Activated T-cell treated with anti-CD3 and anti-CD28 coated beads, Interleukin-2, amount 50 U/mL, for 4 hours (primary cell): ENCODE results near the gene PDE10A. TPM values are rescaled to one million over a fixed set of nuclear protein-coding genes. Genes with fewer than 3 reads are reported as not detected.
"Not testable (repeated sequence)": the region's sequence is repeated elsewhere in the genome, so short reads cannot be mapped to it uniquely, and the experiment has no call there.

ENCODE experiments used
- ATAC-seq, 2 donors: fragments of 200-7000 bp; cut with Tn5 transposase; one replicate each; pipeline ENCODE4 v1.10.0; 2021
- DNase-seq: peaks from one replicate; pipeline ENCODE4 v3.0.0-alpha.2; 2020
- H3K27me3 Mint-ChIP-seq: one replicate; pipeline ENCODE4 v1.8.0; 2021; ENCODE audit warnings: low read depth, mixed read lengths
- H3K36me3 Mint-ChIP-seq: one replicate; pipeline ENCODE4 v1.8.0; 2022; ENCODE audit warnings: mixed read lengths; ENCODE audit not compliant: insufficient read depth
- H3K4me1 Mint-ChIP-seq: one replicate; pipeline ENCODE4 v1.8.0; 2021; ENCODE audit warnings: low read depth, mixed read lengths
- H3K4me3 Mint-ChIP-seq: one replicate; pipeline ENCODE4 v1.8.0; 2021; ENCODE audit warnings: mild to moderate bottlenecking, moderate library complexity, mixed read lengths
- H3K9me3 Mint-ChIP-seq: one replicate; pipeline ENCODE4 v1.8.0; 2021; ENCODE audit warnings: mixed read lengths
- total RNA-seq, 3 donors: library from RNA; stranded (reverse); gene quantifications; one replicate each; pipeline ENCODE4 v1.2.1, GENCODE V29; 2021

Gene PDE10A
- total RNA-seq, 3 donors from 2014 or later: 0.03 to 0.08 TPM; not detected in 1

DNA sequence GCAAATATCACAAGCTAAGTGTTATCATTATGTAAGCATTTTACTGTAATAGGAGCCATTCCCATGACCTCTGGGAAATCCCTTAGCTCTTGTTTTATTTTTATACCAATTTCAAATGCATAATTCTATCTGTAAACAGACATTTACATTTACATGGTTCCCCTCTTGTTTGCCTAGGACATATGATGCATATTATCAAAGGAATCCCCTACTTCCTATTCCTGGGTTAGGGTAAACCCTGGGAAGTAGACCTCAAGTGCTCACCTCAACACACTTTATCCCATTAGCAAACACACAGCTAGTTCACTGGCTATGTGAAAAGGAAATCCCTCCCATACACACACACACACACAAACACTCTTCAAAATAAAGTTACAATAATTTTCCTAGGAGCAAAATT is 27.1 kb downstream of the PDE10A start:
- Mint-ChIP-seq H3K4me1 (peaks cover 4% of the 10 kb centered on the region), H3K9me3 (no peaks in the 10 kb centered on the region)

DNA sequence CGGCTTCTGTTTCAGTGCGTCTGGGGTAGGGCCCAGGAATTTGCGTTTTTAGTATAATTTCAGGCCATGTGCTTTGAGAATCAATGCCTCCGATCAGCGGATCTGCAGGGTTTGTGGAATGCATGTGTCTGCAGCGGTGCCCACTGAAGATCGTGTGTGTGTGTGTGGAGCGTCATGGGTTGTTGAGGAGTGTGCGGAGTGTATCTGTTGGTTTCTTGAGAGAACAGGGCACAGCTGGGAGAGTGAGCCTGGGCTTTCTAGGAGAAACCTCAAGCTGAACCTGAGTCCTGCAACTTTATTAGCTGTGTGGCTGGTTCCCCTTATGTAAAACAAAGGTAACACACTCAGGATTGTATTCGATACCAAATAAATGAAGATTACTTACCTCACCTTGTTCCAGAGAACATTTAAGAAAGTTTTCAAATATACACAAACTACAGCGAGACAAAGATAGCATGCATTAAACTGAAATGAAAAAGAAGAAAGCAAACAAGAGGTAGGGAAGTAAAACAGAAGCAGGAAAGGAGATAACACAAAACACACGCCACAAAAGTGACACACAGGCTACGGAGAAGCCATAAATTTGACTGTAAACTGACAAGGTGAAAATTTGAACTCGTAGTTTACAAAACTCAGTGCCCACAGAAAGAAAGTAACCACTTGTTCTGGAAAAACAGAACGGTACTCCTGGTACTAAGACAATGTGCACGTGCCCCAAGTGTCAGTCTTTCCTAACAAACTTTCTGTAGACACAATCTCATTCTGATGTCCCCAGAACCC is 28.8 kb downstream of the PDE10A start:
- no peak for ATAC-seq

More for the DNA sequence above, 27.1 kb downstream of the PDE10A start:
- H3K27me3 Mint-ChIP-seq: peaks cover 6% of the 10 kb centered on the region
- ATAC-seq: no peak
- no peak for DNase-seq
- no peak overlapping the region for H3K4me3 Mint-ChIP-seq
- H3K36me3 Mint-ChIP-seq: no peaks in the 10 kb centered on the region

GRCh38 chr6:165632194-165632593 is 30.8 kb downstream of the PDE10A start:
- H3K4me3 Mint-ChIP-seq: no peak overlapping the region
- no peak for DNase-seq
- H3K4me1 Mint-ChIP-seq: peaks cover 4% of the 10 kb centered on the region
- no peaks in the 10 kb centered on the region for H3K36me3 Mint-ChIP-seq
- ATAC-seq: no peak
- H3K9me3 Mint-ChIP-seq: no peaks in the 10 kb centered on the region
- peaks cover 6% of the 10 kb centered on the region for H3K27me3 Mint-ChIP-seq

More for the DNA sequence above, 28.8 kb downstream of the PDE10A start:
- no peaks in the 10 kb centered on the region for H3K36me3 Mint-ChIP-seq
- H3K27me3 Mint-ChIP-seq: peaks cover 6% of the 10 kb centered on the region
- H3K4me3 Mint-ChIP-seq: no peak overlapping the region
- no peak for DNase-seq
- no peaks in the 10 kb centered on the region for H3K9me3 Mint-ChIP-seq
- peaks cover 4% of the 10 kb centered on the region for H3K4me1 Mint-ChIP-seq

GRCh38 chr6:165630544-165630953 is 32.5 kb downstream of the PDE10A start:
- Mint-ChIP-seq H3K36me3 (no peaks in the 10 kb centered on the region), H3K4me3 (no peak overlapping the region), H3K4me1 (peaks cover 4% of the 10 kb centered on the region), H3K9me3 (no peaks in the 10 kb centered on the region), H3K27me3 (peaks cover 6% of the 10 kb centered on the region)
- no peak for DNase-seq
- ATAC-seq: no peak

DNA sequence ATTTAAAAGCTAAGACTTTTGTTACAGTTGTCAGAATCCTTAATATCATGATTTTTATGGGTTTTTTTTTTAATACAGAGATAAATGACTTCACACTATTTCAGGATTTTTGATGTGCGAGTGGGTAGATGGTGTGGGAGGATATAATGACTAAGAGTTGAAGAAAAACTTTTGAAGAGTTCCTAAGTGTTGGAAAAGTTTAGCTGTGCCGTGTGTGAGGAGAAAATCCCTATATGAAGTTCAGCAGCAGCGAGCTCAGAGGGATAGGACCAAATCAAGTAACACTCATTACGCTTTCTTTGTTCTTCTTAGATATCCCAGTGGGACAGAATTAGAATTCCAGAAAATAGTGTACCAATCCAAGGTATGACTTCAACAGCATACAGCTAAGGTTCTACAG is 34.1 kb downstream of the PDE10A start:
- Mint-ChIP-seq H3K4me3 (no peak overlapping the region), H3K4me1 (peaks cover 4% of the 10 kb centered on the region), H3K36me3 (no peaks in the 10 kb centered on the region), H3K27me3 (peaks cover 1% of the 10 kb centered on the region), H3K9me3 (no peaks in the 10 kb centered on the region)
- DNase-seq (no peak), ATAC-seq (no peak)

DNA sequence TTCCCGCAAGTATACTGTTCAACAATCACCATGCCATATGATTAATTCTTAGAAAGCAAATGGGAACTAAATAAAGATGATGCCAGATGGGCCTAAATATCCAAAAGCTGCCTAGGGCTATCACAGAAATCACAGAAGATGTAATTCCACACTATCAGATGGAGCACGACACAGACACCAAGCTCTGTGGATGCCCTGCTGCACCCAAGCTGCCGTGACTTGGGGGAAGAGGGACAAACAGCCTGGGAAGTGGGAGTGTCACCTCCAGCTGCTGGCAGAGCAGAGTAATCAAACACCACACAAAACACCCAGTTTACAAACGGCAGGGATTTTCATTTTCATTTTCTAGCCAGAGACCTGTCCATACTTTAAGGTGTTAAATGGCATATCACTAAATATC is 35.7 kb downstream of the PDE10A start:
- H3K27me3 Mint-ChIP-seq: no peaks in the 10 kb centered on the region
- peaks cover under 1% of the 10 kb centered on the region for H3K4me1 Mint-ChIP-seq
- no peak overlapping the region for H3K4me3 Mint-ChIP-seq
- H3K36me3 Mint-ChIP-seq: no peaks in the 10 kb centered on the region
- DNase-seq: no peak
- no peaks in the 10 kb centered on the region for H3K9me3 Mint-ChIP-seq
- ATAC-seq: no peak

DNA sequence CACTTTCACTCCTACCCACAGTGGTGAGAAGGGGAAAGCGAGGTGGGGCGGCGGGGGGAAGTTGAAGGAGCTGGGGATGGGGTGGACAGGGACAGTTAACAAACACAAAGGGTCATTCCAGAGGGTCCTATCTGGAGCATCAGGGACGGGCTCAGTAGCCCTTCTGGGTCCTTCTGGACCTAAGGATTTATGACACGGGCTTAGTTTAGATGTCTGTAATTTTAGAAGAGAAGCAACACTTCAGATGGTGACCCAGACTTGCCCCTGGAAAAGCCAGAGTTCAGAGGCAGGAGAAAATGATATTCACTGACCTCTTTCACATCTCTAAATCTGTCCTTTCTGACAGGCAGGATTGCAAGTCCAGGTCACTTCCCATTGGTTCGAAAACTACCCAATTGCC is 36.3 kb downstream of the PDE10A start:
- no peaks in the 10 kb centered on the region for H3K4me1 Mint-ChIP-seq
- no peaks in the 10 kb centered on the region for H3K36me3 Mint-ChIP-seq
- no peaks in the 10 kb centered on the region for H3K9me3 Mint-ChIP-seq
- ATAC-seq: no peak
- no peaks in the 10 kb centered on the region for H3K27me3 Mint-ChIP-seq
- no peak overlapping the region for H3K4me3 Mint-ChIP-seq
- no peak for DNase-seq

DNA sequence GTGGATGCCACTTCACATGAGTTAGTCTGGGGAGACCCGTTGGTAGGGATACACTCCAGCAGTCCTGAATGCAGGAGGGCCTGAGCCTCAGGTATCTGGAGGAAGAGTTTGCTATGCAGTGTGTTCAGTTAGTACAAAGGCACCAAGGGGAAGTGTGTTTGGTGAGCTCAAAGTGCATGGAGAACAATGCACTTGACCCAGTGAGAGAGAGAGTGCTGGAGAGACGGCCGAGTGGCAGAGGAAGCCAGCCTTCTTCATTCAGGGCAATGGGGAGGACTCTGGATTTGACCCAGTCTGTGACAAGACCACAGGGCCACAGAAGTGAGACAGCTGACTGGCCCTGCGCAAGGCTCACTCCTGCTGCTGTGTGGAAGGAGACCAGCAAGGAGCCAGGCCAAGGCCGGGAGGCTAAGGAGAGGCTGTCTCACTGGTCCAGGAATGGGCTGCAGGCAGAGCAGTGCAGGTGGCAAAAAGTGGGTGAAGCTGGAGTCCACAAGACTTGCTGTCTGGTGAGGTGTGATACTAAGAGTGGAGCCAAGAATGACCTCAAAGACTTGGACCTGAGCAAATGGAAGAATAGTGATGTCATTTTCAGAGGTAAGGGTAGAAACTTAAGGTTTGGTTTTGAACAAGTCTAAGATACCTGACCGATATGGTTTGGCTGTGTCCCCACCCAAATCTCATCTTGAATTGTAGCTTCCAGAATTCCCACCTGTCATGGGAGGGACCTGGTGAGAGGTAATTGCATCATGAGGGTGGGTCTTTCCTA is 38.0 kb downstream of the PDE10A start:
- Mint-ChIP-seq H3K4me3 (no peak overlapping the region), H3K9me3 (no peaks in the 10 kb centered on the region), H3K4me1 (no peaks in the 10 kb centered on the region), H3K36me3 (no peaks in the 10 kb centered on the region), H3K27me3 (no peaks in the 10 kb centered on the region)
- DNase-seq (no peak), ATAC-seq (no peak)

- H3K4me3 Mint-ChIP-seq: no peak overlapping the region
- ATAC-seq (no peak), DNase-seq (no peak)
- no peaks in the 10 kb centered on the region for H3K9me3 Mint-ChIP-seq
- no peaks in the 10 kb centered on the region for H3K27me3 Mint-ChIP-seq
- no peaks in the 10 kb centered on the region for H3K36me3 Mint-ChIP-seq
- H3K4me1 Mint-ChIP-seq: no peaks in the 10 kb centered on the region
Observed at GRCh38 chr6:165621940-165622339, 41.1 kb downstream of the PDE10A start.

GRCh38 chr6:165618891-165619290 is 44.1 kb downstream of the PDE10A start:
- H3K36me3 Mint-ChIP-seq, H3K4me3 Mint-ChIP-seq, H3K9me3 Mint-ChIP-seq, H3K27me3 Mint-ChIP-seq, DNase-seq, H3K4me1 Mint-ChIP-seq, ATAC-seq: not testable (repeated sequence)

DNA sequence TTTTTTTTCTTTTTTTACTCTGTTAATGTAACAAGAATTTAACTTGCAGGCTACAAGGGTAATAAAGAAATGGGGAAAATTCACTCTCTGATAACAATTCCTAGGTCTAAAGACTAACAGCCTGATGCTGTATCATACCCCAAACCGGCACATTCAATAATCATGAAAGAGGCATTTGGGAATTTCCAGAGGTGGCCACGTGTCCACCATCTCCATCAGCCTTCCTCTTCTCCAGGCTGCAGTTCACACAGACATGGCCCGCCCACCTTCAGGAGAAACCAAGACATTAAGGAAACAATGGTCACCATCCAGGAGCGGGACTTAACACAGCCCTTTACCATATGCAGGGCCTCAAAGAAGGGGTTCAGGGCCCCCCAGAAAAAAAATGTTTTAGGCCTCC is 44.8 kb downstream of the PDE10A start:
- ATAC-seq: no peak
- Mint-ChIP-seq H3K27me3 (no peaks in the 10 kb centered on the region), H3K4me1 (no peaks in the 10 kb centered on the region), H3K4me3 (no peak overlapping the region), H3K36me3 (no peaks in the 10 kb centered on the region), H3K9me3 (peaks cover 4% of the 10 kb centered on the region)
- DNase-seq: no peak

DNA sequence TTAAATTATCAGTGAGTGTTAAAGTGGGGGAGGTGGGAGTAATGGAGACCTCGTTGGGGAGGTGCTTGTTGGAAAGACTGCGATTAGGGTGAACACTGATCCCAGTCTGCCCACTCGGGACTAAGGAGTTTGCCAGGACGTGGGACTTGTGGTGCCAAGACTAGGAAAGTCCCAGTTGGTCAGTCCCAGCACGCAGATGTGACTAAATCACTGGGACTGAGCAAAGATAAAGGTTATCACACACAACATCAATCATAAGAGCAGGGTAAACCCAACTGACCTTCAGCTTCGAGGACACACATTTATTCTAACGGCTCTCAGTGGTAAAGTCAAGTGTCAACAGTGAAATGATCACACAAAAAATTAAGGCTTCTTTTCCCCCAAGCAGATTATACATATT is 45.5 kb downstream of the PDE10A start:
- Mint-ChIP-seq H3K4me1 (no peaks in the 10 kb centered on the region), H3K9me3 (peaks cover 4% of the 10 kb centered on the region), H3K4me3 (no peak overlapping the region), H3K27me3 (no peaks in the 10 kb centered on the region), H3K36me3 (no peaks in the 10 kb centered on the region)
- no peak for DNase-seq
- ATAC-seq: no peak

DNA sequence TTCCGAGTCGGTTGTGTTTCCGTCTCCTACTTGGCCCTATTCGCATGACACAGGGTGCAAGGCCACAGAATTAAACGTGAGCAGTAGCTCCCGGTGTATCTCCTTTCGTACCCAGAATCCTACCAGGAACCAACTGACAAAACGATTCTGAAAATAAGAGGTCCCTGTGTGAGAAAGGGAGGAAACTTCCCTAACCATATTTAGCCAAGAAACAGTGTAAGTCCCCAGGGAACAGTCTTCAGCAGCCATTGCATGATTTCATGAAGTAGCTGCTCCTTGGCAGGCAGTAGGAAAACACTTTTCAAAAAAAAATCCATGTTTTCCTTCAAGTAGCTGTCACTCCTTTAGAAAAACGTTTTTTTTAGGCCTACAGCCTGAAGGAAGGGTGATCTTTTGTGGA is 46.9 kb downstream of the PDE10A start:
- H3K27me3 Mint-ChIP-seq: no peaks in the 10 kb centered on the region
- H3K4me3 Mint-ChIP-seq: no peak overlapping the region
- peaks cover 4% of the 10 kb centered on the region for H3K9me3 Mint-ChIP-seq
- H3K36me3 Mint-ChIP-seq: no peaks in the 10 kb centered on the region
- DNase-seq (no peak), ATAC-seq (no peak)
- H3K4me1 Mint-ChIP-seq: no peaks in the 10 kb centered on the region

- H3K27me3 Mint-ChIP-seq: no peaks in the 10 kb centered on the region
- no peak for DNase-seq
- H3K9me3 Mint-ChIP-seq: peaks cover 4% of the 10 kb centered on the region
- no peaks in the 10 kb centered on the region for H3K36me3 Mint-ChIP-seq
- H3K4me1 Mint-ChIP-seq: no peaks in the 10 kb centered on the region
- no peak overlapping the region for H3K4me3 Mint-ChIP-seq
- no peak for ATAC-seq
Observed at GRCh38 chr6:165615636-165616035, 47.4 kb downstream of the PDE10A start.

GRCh38 chr6:165611294-165611693 is 51.7 kb downstream of the PDE10A start:
- DNase-seq (no peak), ATAC-seq (no peak)
- Mint-ChIP-seq H3K4me3 (no peak overlapping the region), H3K4me1 (no peaks in the 10 kb centered on the region), H3K36me3 (no peaks in the 10 kb centered on the region), H3K27me3 (no peaks in the 10 kb centered on the region), H3K9me3 (peaks cover 4% of the 10 kb centered on the region)
